A673 (cell line): ENCODE results near the gene ST3GAL6. TPM values are rescaled to one million over a fixed set of nuclear protein-coding genes. Genes with fewer than 3 reads are reported as not detected.
"Not testable (repeated sequence)": the region's sequence is repeated elsewhere in the genome, so short reads cannot be mapped to it uniquely, and the experiment has no call there.

Source experiments
- BruUV-seq: library from RNA; stranded (reverse); fragments of 400-500 nt; replicated peaks from 2 replicates; lab custom pipeline; 2021; lab: Mats Ljungman, UMichigan
- CTCF ChIA-PET: fragments of 300-600 bp; sonication (Branson Sonifier 250); formaldehyde crosslinking; loops from one replicate; lab custom pipeline; 2022; ENCODE audit warnings: antibody characterized with exemption; lab: Charles Lee
- POLR2A ChIA-PET: fragments of 300-600 bp; sonication (Branson Sonifier 250); formaldehyde crosslinking; loops from one replicate; lab custom pipeline; 2022; ENCODE audit warnings: antibody characterized with exemption; ENCODE audit not compliant: low non-redundant PET; lab: Charles Lee
- DNase-seq: peaks from one replicate; pipeline ENCODE4 v3.0.0-alpha.2; 2015; ENCODE audit warnings: low spot score
- H3K27ac ChIP-seq: fragments of 200-600 bp; sonication (generic); 2 replicates; pipeline ENCODE4 v1.5.1; 2016; ENCODE audit warnings: mixed run types, low read depth, mild to moderate bottlenecking, mixed read lengths, antibody characterized with exemption, low read length; ENCODE audit not compliant: poor library complexity, severe bottlenecking
- H3K27me3 ChIP-seq: fragments of 200-600 bp; sonication (generic); replicated peaks from 2 replicates; pipeline ENCODE4 v1.6.1; 2017; ENCODE audit warnings: mixed run types, low read depth, mild to moderate bottlenecking, mixed read lengths, antibody characterized with exemption, low read length; ENCODE audit not compliant: insufficient read depth, poor library complexity
- H3K36me3 ChIP-seq: fragments of 200-600 bp; sonication (generic); 2 replicates; pipeline ENCODE4 v1.6.1; 2016; ENCODE audit warnings: mixed run types, mild to moderate bottlenecking, mixed read lengths, antibody characterized with exemption, low read length; ENCODE audit not compliant: insufficient read depth, poor library complexity, severe bottlenecking
- H3K4me1 ChIP-seq: fragments of 200-600 bp; sonication (generic); 2 replicates; pipeline ENCODE4 v1.6.1; 2017; ENCODE audit warnings: mixed run types, mild to moderate bottlenecking, mixed read lengths, antibody characterized with exemption, low read length; ENCODE audit not compliant: insufficient read depth, poor library complexity, severe bottlenecking
- H3K4me3 ChIP-seq: fragments of 200-600 bp; sonication (generic); 2 replicates; pipeline ENCODE4 v1.5.1; 2016; ENCODE audit warnings: low read depth, mixed run types, mild to moderate bottlenecking, mixed read lengths, low read length; ENCODE audit not compliant: poor library complexity, severe bottlenecking
- H3K9me3 ChIP-seq: fragments of 200-600 bp; sonication (generic); 2 replicates; pipeline ENCODE4 v1.6.1; 2016; ENCODE audit warnings: mixed run types, low read depth, mild to moderate bottlenecking, mixed read lengths, antibody characterized with exemption, low read length; ENCODE audit not compliant: poor library complexity, severe bottlenecking
- CTCF ChIP-seq: fragments of 300-800, 200-600 bp; sonication (generic); conservative IDR thresholded peaks from 2 replicates; pipeline ENCODE4 v1.5.1; 2017; ENCODE audit warnings: low read depth, mild to moderate bottlenecking, antibody characterized with exemption, low read length, moderate library complexity, mixed read lengths
- EZH2 ChIP-seq: fragments of 200-600 bp; sonication (generic); IDR thresholded peaks from 2 replicates; pipeline ENCODE4 v1.6.1; 2017; ENCODE audit warnings: borderline replicate concordance, low read depth, mild to moderate bottlenecking, mixed read lengths, antibody characterized with exemption, low read length; ENCODE audit not compliant: poor library complexity, severe bottlenecking
- intact Hi-C: fragments of 100-400 bp; cut with micrococcal nuclease; formaldehyde crosslinking; loops from one replicate; pipeline ENCODE4 v1.10.0; 2022; ENCODE audit not compliant: unreplicated experiment
- total RNA-seq: library from RNA; stranded (reverse); gene quantifications from 2 replicates; pipeline ENCODE4 v1.2.3, GENCODE V29; 2021

Gene ST3GAL6
- total RNA-seq, 1 experiment from 2014 or later, result 4.8 TPM

GRCh38 chr3:98829246-98829832 is 66.2 kb downstream of the ST3GAL6 start:
- ChIA-PET POLR2A (interaction anchor here (0.6 kb wide), 1 partner anchor 13 kb away, joined by 3 read pairs; no protein-coding TSS in a partner anchor), CTCF (no interaction called here)
- peaks cover 9% of the 10 kb centered on the region for H3K4me1 ChIP-seq
- no peaks in the 10 kb centered on the region for H3K9me3 ChIP-seq
- H3K27me3 ChIP-seq, result no peaks in the 10 kb centered on the region
- H3K4me3 ChIP-seq, result no peak overlapping the region
- DNase-seq, result no peak
- no TSS peak for BruUV-seq
- intact Hi-C loops, result loop anchor here (10.0 kb wide), 1 partner anchor 955 kb away; no protein-coding TSS in a partner anchor
- no peaks in the 10 kb centered on the region for H3K36me3 ChIP-seq
- H3K27ac ChIP-seq, result no peak overlapping the region
- TF ChIP-seq CTCF (no peak), EZH2 (no peak)

- intact Hi-C loops, H3K4me3 ChIP-seq, H3K27ac ChIP-seq, H3K27me3 ChIP-seq, CTCF ChIA-PET, POLR2A ChIA-PET, H3K9me3 ChIP-seq, BruUV-seq, DNase-seq, H3K36me3 ChIP-seq, H3K4me1 ChIP-seq: not testable (repeated sequence)
These were observed 67.9 kb downstream of the ST3GAL6 start for GRCh38 chr3:98831060-98831459.

GRCh38 chr3:98839846-98840245 is 76.7 kb downstream of the ST3GAL6 start:
- Histone ChIP-seq H3K4me3 (no peak overlapping the region), H3K9me3 (no peaks in the 10 kb centered on the region), H3K27me3 (no peaks in the 10 kb centered on the region), H3K36me3 (no peaks in the 10 kb centered on the region), H3K27ac (no peak overlapping the region), H3K4me1 (no peaks in the 10 kb centered on the region)
- intact Hi-C loops, result no loop called here
- no TSS peak for BruUV-seq
- CTCF ChIA-PET, result no interaction called here
- DNase-seq, result no peak
- TF ChIP-seq CTCF, result no peak
- TF ChIP-seq EZH2, result no peak
- POLR2A ChIA-PET, result no interaction called here
